Measurements from ENCODE around the gene SIK2. TPM values are rescaled to one million over a fixed set of nuclear protein-coding genes. Genes with fewer than 3 reads are reported as not detected.

SIK2 gene
- total and polyA plus RNA-seq, 2 donors from 2014 or later: 6.4 to 40.1 TPM

- H3K36me3 ChIP-seq (ENCODE audit: control insufficient read depth in 2 of 3, insufficient read depth in 3 of 3, low read length in 3 of 3): peaks cover 2 to 39% (median 29%) of the 10 kb centered on the region in 3 donors
- DNase-seq (no peak), FAIRE-seq (no peak)
- no peak overlapping the region for H3K4me3 ChIP-seq (ENCODE audit: low read length in 3 of 3)
- no peak for TF ChIP-seq CTCF (IDR thresholded peaks at IDR 0.05; ENCODE audit: borderline replicate concordance, extremely low read depth, insufficient read depth)
- no peak overlapping the region for H3K9ac ChIP-seq (ENCODE audit: low read length in 3 of 3)
- H3K9me3 ChIP-seq (ENCODE audit: control insufficient read depth in 2 of 3, insufficient read depth in 1 of 3, low read length in 3 of 3): no peaks in the 10 kb centered on the region
- no peaks in the 10 kb centered on the region for H3K27me3 ChIP-seq (ENCODE audit: control insufficient read depth, insufficient read depth, low read length)
- H3K27ac ChIP-seq (ENCODE audit: low read depth in 2 of 2, low read length in 2 of 2): no peak overlapping the region
- intact Hi-C loops (cut with DNase I): no loop called here
- peaks cover 0 to 3% (median under 1%) of the 10 kb centered on the region in 3 donors for H3K4me1 ChIP-seq (ENCODE audit: control insufficient read depth in 2 of 3, insufficient read depth in 2 of 3, low read depth in 1 of 3, low read length in 3 of 3)
Observed at GRCh38 chr11:111743700-111744099, 141.5 kb downstream of the SIK2 start.

- DNase-seq (no peak), FAIRE-seq (no peak)
- Histone ChIP-seq H3K27ac (ENCODE audit: low read depth in 2 of 2, low read length in 2 of 2) (peak overlapping the region; percentile 19 to 57), H3K9ac (ENCODE audit: low read length in 3 of 3) (no peak overlapping the region), H3K9me3 (ENCODE audit: control insufficient read depth in 2 of 3, insufficient read depth in 1 of 3, low read length in 3 of 3) (no peaks in the 10 kb centered on the region), H3K4me3 (ENCODE audit: low read length in 3 of 3) (no peak overlapping the region), H3K4me1 (ENCODE audit: control insufficient read depth in 2 of 3, insufficient read depth in 2 of 3, low read depth in 1 of 3, low read length in 3 of 3) (no peaks in the 10 kb centered on the region), H3K36me3 (ENCODE audit: control insufficient read depth in 2 of 3, insufficient read depth in 3 of 3, low read length in 3 of 3) (peaks cover 2 to 43% (median 26%) of the 10 kb centered on the region in 3 donors), H3K27me3 (ENCODE audit: control insufficient read depth, insufficient read depth, low read length) (no peaks in the 10 kb centered on the region)
- TF ChIP-seq CTCF (IDR thresholded peaks at IDR 0.05; ENCODE audit: borderline replicate concordance, extremely low read depth, insufficient read depth): no peak
- intact Hi-C loops (cut with DNase I): no loop called here
Observed at GRCh38 chr11:111745719-111746504, 143.7 kb downstream of the SIK2 start.

DNA sequence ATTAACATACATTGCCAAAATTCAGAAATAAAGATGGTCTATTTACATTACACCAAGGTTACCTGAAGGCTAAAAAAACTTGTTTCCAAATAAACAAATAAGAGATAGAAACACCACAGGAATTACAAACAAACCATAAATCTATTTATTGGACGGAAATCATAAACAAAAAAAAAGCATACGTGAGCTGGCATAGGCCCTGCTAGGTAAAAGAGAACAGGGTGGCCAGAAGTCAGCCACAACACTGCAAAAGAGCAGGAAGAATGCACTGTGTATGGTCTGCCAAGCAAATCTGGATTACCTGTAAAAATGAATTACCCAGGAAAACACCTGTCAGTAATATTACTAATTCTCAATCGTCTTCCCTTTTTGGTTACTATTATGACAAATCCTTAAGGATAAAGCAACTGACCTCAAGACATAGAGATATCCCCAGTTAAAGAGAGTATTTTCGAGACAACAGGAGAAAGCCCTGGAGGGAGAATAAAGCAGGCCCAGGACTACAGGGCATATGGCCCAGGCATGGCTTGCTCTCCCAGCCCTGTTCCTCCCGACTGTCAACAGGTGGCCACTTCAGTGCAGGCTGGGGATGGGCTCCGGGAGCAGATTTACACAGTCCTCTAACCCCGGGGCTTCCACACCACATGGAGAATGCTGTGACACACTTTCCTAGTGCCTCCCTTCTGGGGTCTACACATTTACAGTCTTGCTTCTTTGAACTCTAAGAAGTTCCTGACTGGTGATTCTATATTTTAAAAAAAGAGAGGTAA is 146.0 kb downstream of the SIK2 start:
- intact Hi-C loops (cut with DNase I): no loop called here
- TF ChIP-seq CTCF (IDR thresholded peaks at IDR 0.05; ENCODE audit: borderline replicate concordance, extremely low read depth, insufficient read depth): no peak
- peaks cover 0 to 37% (median 21%) of the 10 kb centered on the region in 3 donors for H3K36me3 ChIP-seq (ENCODE audit: control insufficient read depth in 2 of 3, insufficient read depth in 3 of 3, low read length in 3 of 3)
- FAIRE-seq (no peak), DNase-seq (no peak)
- no peaks in the 10 kb centered on the region for H3K9me3 ChIP-seq (ENCODE audit: control insufficient read depth in 2 of 3, insufficient read depth in 1 of 3, low read length in 3 of 3)
- H3K27ac ChIP-seq (ENCODE audit: low read depth in 2 of 2, low read length in 2 of 2): no peak overlapping the region
- H3K27me3 ChIP-seq (ENCODE audit: control insufficient read depth, insufficient read depth, low read length): no peaks in the 10 kb centered on the region
- no peak overlapping the region for H3K4me3 ChIP-seq (ENCODE audit: low read length in 3 of 3)
- H3K9ac ChIP-seq (ENCODE audit: low read length in 3 of 3): no peak overlapping the region
- no peaks in the 10 kb centered on the region for H3K4me1 ChIP-seq (ENCODE audit: control insufficient read depth in 2 of 3, insufficient read depth in 2 of 3, low read depth in 1 of 3, low read length in 3 of 3)

All from kidney (tissue), 14 donors.